HCT116 (cell line): ENCODE data around the gene MEDAG. TPM values are rescaled to one million over a fixed set of nuclear protein-coding genes. Genes with fewer than 3 reads are reported as not detected.

Source experiments
- ATAC-seq: fragments of 200-7000 bp; cut with Tn5 transposase; 2 replicates; pipeline ENCODE4 v1.9.1; 2020; ENCODE audit warnings: mild to moderate bottlenecking, moderate library complexity
- BruUV-seq: library from RNA; stranded (reverse); fragments of 400-500 nt; replicated peaks from 2 replicates; lab custom pipeline; 2021; lab: Mats Ljungman, UMichigan
- CTCF ChIA-PET: fragments of 300-600 bp; sonication (Branson Sonifier 250); formaldehyde crosslinking; loops from one replicate; lab custom pipeline; 2021; ENCODE audit warnings: antibody characterized with exemption; lab: Charles Lee
- POLR2A ChIA-PET: fragments of 300-600, 350-600 bp; sonication (Branson Sonifier 250); formaldehyde crosslinking; loops from one replicate; lab custom pipeline; 2021; ENCODE audit warnings: antibody characterized with exemption; lab: Charles Lee
- RAD21 ChIA-PET, 2 experiments: fragments of 300-600 bp; sonication (Branson Sonifier 250); formaldehyde crosslinking; loops; one replicate each; lab custom pipeline; 2023; ENCODE audit warnings: low total read pairs in 2 of 2; ENCODE audit not compliant: uncharacterized antibody in 2 of 2, unreplicated experiment in 2 of 2, low non-redundant PET in 1 of 2; lab: Charles Lee
- DNase-seq: peaks from one replicate; pipeline ENCODE4 v3.0.0-alpha.2; 2010; ENCODE audit warnings: low read depth, low spot score
- H2AFZ ChIP-seq: fragments of 200-600 bp; shearing (Covaris generic), sonication (generic); 2 replicates; pipeline ENCODE4 v1.6.1; 2017; ENCODE audit warnings: low read depth, mixed run types, mixed read lengths, antibody characterized with exemption, low read length; ENCODE audit not compliant: poor library complexity, severe bottlenecking
- H3K27ac ChIP-seq: 2 replicates; pipeline ENCODE4 v1.5.1; 2012; ENCODE audit warnings: low read depth, low read length
- H3K27me3 ChIP-seq: fragments of 200-600 bp; sonication (generic); 2 replicates; pipeline ENCODE4 v1.6.1; 2016; ENCODE audit warnings: mixed run types, low read length, mixed read lengths; ENCODE audit not compliant: insufficient read depth
- H3K36me3 ChIP-seq, 2 experiments: fragments of 200-500 bp in 1 of 2; fragments of 200-600 bp in 1 of 2; sonication (Bioruptor generic) in 1 of 2; sonication (generic) in 1 of 2; 2 replicates each; pipeline versions ENCODE4 v1.5.1 to v1.6.1; 2014 to 2016; ENCODE audit warnings: low read length in 2 of 2, inconsistent platforms in 1 of 2, mixed read lengths in 1 of 2, mixed run types in 1 of 2; ENCODE audit not compliant: insufficient read depth in 2 of 2, control insufficient read depth in 1 of 2
- H3K4me1 ChIP-seq, 2 experiments: fragments of 200-600 bp in 1 of 2; sonication (generic) in 1 of 2; 2 replicates each; pipeline versions ENCODE4 v1.5.1 to v1.6.1; 2012 to 2017; ENCODE audit warnings: low read length in 2 of 2, inconsistent platforms in 1 of 2, mild to moderate bottlenecking in 1 of 2, mixed read lengths in 1 of 2, mixed run types in 1 of 2, moderate library complexity in 1 of 2; ENCODE audit not compliant: insufficient read depth in 2 of 2, control insufficient read depth in 1 of 2
- H3K4me2 ChIP-seq: fragments of 200-600 bp; sonication (generic); 2 replicates; pipeline ENCODE4 v1.6.1; 2017; ENCODE audit warnings: mixed run types, low read length, mixed read lengths
- H3K4me3 ChIP-seq, 2 experiments: fragments of 200-600 bp in 1 of 2; sonication (generic) in 1 of 2; replicated peaks in 1 of 2; 2 replicates each; pipeline ENCODE4 v1.5.1; 2011 to 2016; ENCODE audit warnings: low read length in 2 of 2, control low read depth in 1 of 2, low read depth in 1 of 2, mild to moderate bottlenecking in 1 of 2, mixed read lengths in 1 of 2, mixed run types in 1 of 2
- H3K79me2 ChIP-seq: fragments of 200-600 bp; sonication (generic); 2 replicates; pipeline ENCODE4 v1.6.1; 2017; ENCODE audit warnings: mild to moderate bottlenecking, mixed run types, low read length, moderate library complexity, mixed read lengths; ENCODE audit not compliant: insufficient read depth
- H3K9ac ChIP-seq: fragments of 200-600 bp; sonication (generic); 2 replicates; pipeline ENCODE4 v1.6.1; 2016; ENCODE audit warnings: low read length, mixed read lengths
- H3K9me2 ChIP-seq: fragments of 200-600 bp; sonication (generic), shearing (Covaris generic); 2 replicates; pipeline ENCODE4 v1.6.1; 2017; ENCODE audit warnings: mixed run types, mild to moderate bottlenecking, moderate library complexity; ENCODE audit not compliant: insufficient read depth
- H3K9me3 ChIP-seq, 2 experiments: fragments of 200-500 bp in 1 of 2; fragments of 200-600 bp in 1 of 2; sonication (Bioruptor generic) in 1 of 2; sonication (generic) in 1 of 2; 2 replicates each; pipeline ENCODE4 v1.6.1; 2014 to 2017; ENCODE audit warnings: low read length in 2 of 2, mixed read lengths in 2 of 2, inconsistent platforms in 1 of 2, low read depth in 1 of 2, mild to moderate bottlenecking in 1 of 2, mixed run types in 1 of 2, moderate library complexity in 1 of 2; ENCODE audit not compliant: control insufficient read depth in 1 of 2, insufficient read depth in 1 of 2
- H4K20me1 ChIP-seq: fragments of 200-600 bp; sonication (generic), shearing (Covaris generic); 2 replicates; pipeline ENCODE4 v1.6.1; 2017; ENCODE audit warnings: mixed run types, mild to moderate bottlenecking, moderate library complexity; ENCODE audit not compliant: insufficient read depth
- CBX3 ChIP-seq: IDR thresholded peaks from 2 replicates; pipeline ENCODE4 v1.6.1; 2012; ENCODE audit warnings: low read depth
- CTCF ChIP-seq, 3 experiments: fragments of 200-600 bp in 1 of 3; sonication (generic) in 1 of 3; IDR thresholded peaks in 2 of 3; conservative IDR thresholded peaks in 1 of 3; 2 replicates each; pipeline ENCODE4 v1.5.1; 2012 to 2017; ENCODE audit warnings: low read depth in 2 of 3, low read length in 2 of 3, antibody characterized with exemption in 1 of 3, borderline replicate concordance in 1 of 3, control low read depth in 1 of 3, mild to moderate bottlenecking in 1 of 3, mixed read lengths in 1 of 3, mixed run types in 1 of 3, moderate library complexity in 1 of 3; ENCODE audit not compliant: insufficient read depth in 1 of 3
- EZH2 ChIP-seq: fragments of 200-600 bp; sonication (generic); IDR thresholded peaks from 2 replicates; pipeline ENCODE4 v1.6.1; 2017; ENCODE audit warnings: antibody characterized with exemption, mixed run types
- EZH2phosphoT487 ChIP-seq: fragments of 200-600 bp; IDR thresholded peaks from 2 replicates; pipeline ENCODE4 v1.6.1; 2018; ENCODE audit warnings: antibody characterized with exemption, borderline replicate concordance
- FOSL1 ChIP-seq: IDR thresholded peaks from 2 replicates; pipeline ENCODE4 v1.6.1; 2012; ENCODE audit warnings: low read depth
- SP1 ChIP-seq: IDR thresholded peaks from 2 replicates; pipeline ENCODE4 v1.6.1; 2012; ENCODE audit warnings: low read depth
- YY1 ChIP-seq: IDR thresholded peaks from 2 replicates; pipeline ENCODE4 v1.6.1; 2011; ENCODE audit warnings: low read length, low read depth, moderate library complexity, mild to moderate bottlenecking; ENCODE audit not compliant: insufficient replicate concordance; ENCODE audit errors: extremely low read depth
- intact Hi-C: fragments of 100-400 bp; cut with micrococcal nuclease; formaldehyde crosslinking; loops from 2 replicates; pipeline ENCODE4 v1.10.0; 2022
- total RNA-seq: library from RNA; stranded (reverse); gene quantifications from one replicate; pipeline ENCODE4 v1.2.1, GENCODE V29; 2021; ENCODE audit not compliant: unreplicated experiment

MEDAG gene
- total RNA-seq, 1 experiment from 2014 or later = not detected

- CTCF ChIA-PET = no interaction called here
- Histone ChIP-seq H3K9me3 (no peaks in the 10 kb centered on the region), H3K4me3 (no peak overlapping the region), H3K27ac (no peak overlapping the region), H2AFZ (no peak overlapping the region), H4K20me1 (no peaks in the 10 kb centered on the region), H3K36me3 (no peaks in the 10 kb centered on the region), H3K27me3 (no peaks in the 10 kb centered on the region), H3K4me2 (no peak overlapping the region), H3K9me2 (no peaks in the 10 kb centered on the region), H3K4me1 (no peaks in the 10 kb centered on the region), H3K79me2 (no peaks in the 10 kb centered on the region), H3K9ac (no peak overlapping the region)
- RAD21 ChIA-PET = no interaction called here
- ATAC-seq = no peak
- POLR2A ChIA-PET = no interaction called here
- intact Hi-C loops = no loop called here
- no TSS peak for BruUV-seq
- TF ChIP-seq EZH2 (no peak), CBX3 (no peak), YY1 (no peak), SP1 (no peak), FOSL1 (no peak)
- no peak for DNase-seq
Observed at GRCh38 chr13:30933354-30933670, 27.2 kb downstream of the MEDAG start.

- RAD21 ChIA-PET = no interaction called here
- CTCF ChIA-PET = interaction anchor here (1.8 kb wide), 1 partner anchor 45 kb away, joined by 4 read pairs; no protein-coding TSS in a partner anchor
- POLR2A ChIA-PET = no interaction called here
- H3K9ac ChIP-seq = no peak overlapping the region
- H3K9me2 ChIP-seq = no peaks in the 10 kb centered on the region
- H3K36me3 ChIP-seq = no peaks in the 10 kb centered on the region
- no peaks in the 10 kb centered on the region for H3K4me1 ChIP-seq
- no TSS peak for BruUV-seq
- no peak overlapping the region for H3K4me3 ChIP-seq
- peak; percentile 81 for ATAC-seq
- H3K9me3 ChIP-seq = no peaks in the 10 kb centered on the region
- no peak overlapping the region for H3K4me2 ChIP-seq
- no peak for DNase-seq
- no peaks in the 10 kb centered on the region for H3K79me2 ChIP-seq
- TF ChIP-seq CTCF (IDR thresholded peaks at IDR 0.05 in 2 of 3, conservative IDR thresholded peaks at IDR 0.05 in 1 of 3; ENCODE audit: borderline replicate concordance in 1 of 3, insufficient read depth in 1 of 3, low read depth in 2 of 3, low read length in 2 of 3) (peak in 2 of 3 experiments; percentile 27 to 38; a peak in 3 of 6 replicates), EZH2phosphoT487 (no peak)
- no peak overlapping the region for H3K27ac ChIP-seq
- intact Hi-C loops = no loop called here
- H3K27me3 ChIP-seq = no peaks in the 10 kb centered on the region
- no peak overlapping the region for H2AFZ ChIP-seq
- H4K20me1 ChIP-seq = no peaks in the 10 kb centered on the region
Observed at GRCh38 chr13:30934381-30934780, 28.3 kb downstream of the MEDAG start.
